HEK293 (cell line): ENCODE measurements around the gene CFAP97.
A peak's percentile ranks its signal among the peaks of the same experiment; 100 is the strongest.

ENCODE experiments used
- CTCF ChIA-PET: fragments of 350-600 bp; formaldehyde crosslinking; extraction: SDS; loops from one replicate; lab custom pipeline; 2021; ENCODE audit warnings: antibody characterized with exemption; lab: Yijun Ruan, JAX
- POLR2A ChIA-PET: fragments of 300-600 bp; formaldehyde crosslinking; extraction: SDS; loops from one replicate; lab custom pipeline; 2020; ENCODE audit warnings: antibody characterized with exemption, inconsistent platforms; lab: Yijun Ruan, JAX
- H3K27ac ChIP-seq: fragments of 200-500 bp; sonication (Bioruptor generic); 2 replicates; pipeline ENCODE4 v1.5.1; 2014; ENCODE audit warnings: low read depth, low read length, control low read depth, inconsistent platforms; ENCODE audit errors: extremely low read depth
- H3K36me3 ChIP-seq, 2 experiments: fragments of 200-500 bp in 1 of 2; sonication (Bioruptor generic) in 1 of 2; 1 replicate in 1 of 2; 2 replicates in 1 of 2; pipeline ENCODE4 v1.5.1; 2014 to 2017; ENCODE audit warnings: inconsistent platforms in 2 of 2, low read length in 2 of 2; ENCODE audit not compliant: control insufficient read depth in 2 of 2, insufficient read depth in 1 of 2
- H3K4me1 ChIP-seq: fragments of 200-500 bp; sonication (Bioruptor generic); 2 replicates; pipeline ENCODE4 v1.5.1; 2014; ENCODE audit warnings: mild to moderate bottlenecking, low read length, inconsistent platforms; ENCODE audit not compliant: control insufficient read depth, insufficient read depth
- H3K4me3 ChIP-seq: 2 replicates; pipeline ENCODE4 v1.5.1; 2011; ENCODE audit warnings: low read depth, mild to moderate bottlenecking, control low read depth, low read length, moderate library complexity
- H3K9me3 ChIP-seq: fragments of 200-500 bp; sonication (Bioruptor generic); 2 replicates; pipeline ENCODE4 v1.5.1; 2014; ENCODE audit warnings: low read depth, low read length, inconsistent platforms; ENCODE audit not compliant: control insufficient read depth, insufficient read depth
- CTCF ChIP-seq: fragments of 450-650 bp; formaldehyde crosslinking; IDR thresholded peaks from 2 replicates; pipeline ENCODE4 v1.5.1; 2016; ENCODE audit warnings: missing biosample characterization, missing genetic modification characterization
- GLIS1 ChIP-seq: fragments of 450-650 bp; formaldehyde crosslinking; IDR thresholded peaks from 2 replicates; pipeline ENCODE4 v1.5.1; 2016; ENCODE audit warnings: missing biosample characterization, missing genetic modification characterization
- KLF17 ChIP-seq: fragments of 450-650 bp; formaldehyde crosslinking; IDR thresholded peaks from 2 replicates; pipeline ENCODE4 v1.5.1; 2016; ENCODE audit warnings: missing biosample characterization, missing genetic modification characterization
- MYNN ChIP-seq: fragments of 450-650 bp; formaldehyde crosslinking; IDR thresholded peaks from 2 replicates; pipeline ENCODE4 v1.5.1; 2016; ENCODE audit warnings: missing biosample characterization, missing genetic modification characterization, borderline replicate concordance
- PATZ1 ChIP-seq: fragments of 450-650 bp; formaldehyde crosslinking; IDR thresholded peaks from 2 replicates; pipeline ENCODE4 v1.5.1; 2016; ENCODE audit warnings: missing biosample characterization, missing genetic modification characterization
- PRDM6 ChIP-seq: fragments of 450-650 bp; formaldehyde crosslinking; IDR thresholded peaks from 2 replicates; pipeline ENCODE4 v1.5.1; 2017; ENCODE audit warnings: missing biosample characterization, missing genetic modification characterization
- SALL2 ChIP-seq: fragments of 450-650 bp; formaldehyde crosslinking; IDR thresholded peaks from 2 replicates; pipeline ENCODE4 v1.5.0; 2017; ENCODE audit warnings: missing biosample characterization, mild to moderate bottlenecking, missing genetic modification characterization, borderline replicate concordance
- TCF7L2 ChIP-seq: IDR thresholded peaks from 2 replicates; pipeline ENCODE4 v1.6.1; 2011; ENCODE audit warnings: low read depth, mild to moderate bottlenecking, inconsistent platforms, low read length, moderate library complexity, borderline replicate concordance
- ZBTB10 ChIP-seq: fragments of 450-650 bp; formaldehyde crosslinking; IDR thresholded peaks from 2 replicates; pipeline ENCODE4 v1.5.1; 2016; ENCODE audit warnings: missing biosample characterization, missing genetic modification characterization
- ZBTB17 ChIP-seq: fragments of 450-650 bp; formaldehyde crosslinking; IDR thresholded peaks from 2 replicates; pipeline ENCODE4 v1.5.1; 2016; ENCODE audit warnings: missing biosample characterization, missing genetic modification characterization
- ZNF133 ChIP-seq: fragments of 450-650 bp; formaldehyde crosslinking; IDR thresholded peaks from 2 replicates; pipeline ENCODE4 v1.5.1; 2016; ENCODE audit warnings: missing biosample characterization, missing genetic modification characterization
- ZNF138 ChIP-seq: fragments of 450-650 bp; formaldehyde crosslinking; IDR thresholded peaks from 2 replicates; pipeline ENCODE4 v1.5.1; 2016; ENCODE audit warnings: missing biosample characterization, missing genetic modification characterization, borderline replicate concordance
- ZNF202 ChIP-seq: fragments of 450-650 bp; formaldehyde crosslinking; IDR thresholded peaks from 2 replicates; pipeline ENCODE4 v1.5.1; 2016; ENCODE audit warnings: missing biosample characterization, missing genetic modification characterization, borderline replicate concordance
- ZNF398 ChIP-seq: fragments of 450-650 bp; formaldehyde crosslinking; IDR thresholded peaks from 2 replicates; pipeline ENCODE4 v1.5.1; 2017; ENCODE audit warnings: missing biosample characterization, missing genetic modification characterization
- ZNF530 ChIP-seq: fragments of 450-650 bp; formaldehyde crosslinking; IDR thresholded peaks from 2 replicates; pipeline ENCODE4 v1.5.1; 2016; ENCODE audit warnings: low read depth, missing biosample characterization, missing genetic modification characterization
- ZNF558 ChIP-seq: fragments of 450-650 bp; formaldehyde crosslinking; IDR thresholded peaks from 2 replicates; pipeline ENCODE4 v1.5.1; 2016; ENCODE audit warnings: missing biosample characterization, missing genetic modification characterization
- ZNF560 ChIP-seq: fragments of 450-650 bp; formaldehyde crosslinking; IDR thresholded peaks from 2 replicates; pipeline ENCODE4 v1.5.1; 2017; ENCODE audit warnings: missing biosample characterization, missing genetic modification characterization, borderline replicate concordance

The CFAP97 gene

GRCh38 chr4:185218312-185218711 is 14.5 kb upstream of the CFAP97 start (continued):
- no peak for TF ChIP-seq ZBTB10 (tag by site-specific recombination)
- TF ChIP-seq SALL2 (tag by site-specific recombination) = no peak
- TF ChIP-seq ZNF558 (tag by site-specific recombination) = no peak

GRCh38 chr4:185217408-185217975 is 13.7 kb upstream of the CFAP97 start:
- Histone ChIP-seq H3K4me3 (no peak overlapping the region), H3K4me1 (peaks cover 2% of the 10 kb centered on the region; the same call in 1 of the 2 replicates), H3K36me3 (peaks cover 0 to 8% of the 10 kb centered on the region in 2 experiments; a peak in 2 of 3 replicates), H3K9me3 (no peaks in the 10 kb centered on the region)
- TF ChIP-seq ZNF133 (tag by site-specific recombination) (no peak), PATZ1 (tag by site-specific recombination) (no peak), ZNF138 (tag by site-specific recombination) (no peak)
- TF ChIP-seq, all 188 proteins: peak for 0
- ChIA-PET POLR2A (no interaction called here), CTCF (interaction anchor here (1.0 to 1.6 kb wide), 2 partner anchors 85 to 93 kb away, joined by 3 to 4 read pairs; no protein-coding TSS in a partner anchor)
- H3K27ac ChIP-seq = no peak overlapping the region

- H3K36me3 ChIP-seq = no peaks in the 10 kb centered on the region; a peak in 1 of 3 replicates
- H3K27ac ChIP-seq = no peak overlapping the region
- H3K4me3 ChIP-seq = no peak overlapping the region
- no peaks in the 10 kb centered on the region for H3K9me3 ChIP-seq
- POLR2A ChIA-PET = no interaction called here
- CTCF ChIA-PET = no interaction called here
- peaks cover 5% of the 10 kb centered on the region; the same call in 1 of the 2 replicates for H3K4me1 ChIP-seq
- TF ChIP-seq KLF17 (no peak), PRDM6 (tag by site-specific recombination) (0 out of 2 replicates have a peak, but pooled peaks have one; percentile 15)
These were observed 11.5 kb upstream of the CFAP97 start for GRCh38 chr4:185215261-185215660.

- CTCF ChIA-PET = no interaction called here
- Histone ChIP-seq H3K4me3 (no peak overlapping the region), H3K4me1 (peaks cover 5% of the 10 kb centered on the region; the same call in 1 of the 2 replicates), H3K36me3 (no peaks in the 10 kb centered on the region), H3K27ac (no peak overlapping the region), H3K9me3 (no peaks in the 10 kb centered on the region)
- POLR2A ChIA-PET = no interaction called here
- TF ChIP-seq ZNF558 (tag by site-specific recombination) (no peak), MYNN (tag by site-specific recombination) (no peak), ZBTB17 (tag by site-specific recombination) (no peak), ZNF202 (tag by site-specific recombination) (no peak), ZNF530 (tag by site-specific recombination) (no peak), CTCF (no peak), ZNF398 (tag by site-specific recombination) (no peak), ZNF560 (tag by site-specific recombination) (no peak), TCF7L2 (no peak), GLIS1 (tag by site-specific recombination) (no peak)
These were observed 10.1 kb upstream of the CFAP97 start for GRCh38 chr4:185213877-185214276.
